Fibroblast of the aortic adventitia (primary cell): Measurements from ENCODE around the gene CA10. TPM values are rescaled to one million over a fixed set of nuclear protein-coding genes. Genes with fewer than 3 reads are reported as not detected.

Experiments used
- DNase-seq: peaks from one replicate; pipeline ENCODE4 v3.0.0-alpha.2; 2010; ENCODE audit warnings: low read depth
- H3K4me3 ChIP-seq: 2 replicates; pipeline ENCODE4 v1.5.1; 2011; ENCODE audit warnings: low read depth, mild to moderate bottlenecking, control low read depth, low read length, moderate library complexity
- CTCF ChIP-seq: IDR thresholded peaks from 2 replicates; pipeline ENCODE4 v1.5.1; 2011; ENCODE audit warnings: mild to moderate bottlenecking, low read length, control low read depth, inconsistent platforms; ENCODE audit not compliant: insufficient read depth
- total RNA-seq: library from RNA; depleted of rRNA; stranded (reverse); fragments of >200 nt; gene quantifications from 2 replicates; pipeline ENCODE4 v1.2.3, GENCODE V29; 2012; ENCODE audit warnings: low replicate concordance

The CA10 gene
- total RNA-seq, 1 donor = not detected

DNA sequence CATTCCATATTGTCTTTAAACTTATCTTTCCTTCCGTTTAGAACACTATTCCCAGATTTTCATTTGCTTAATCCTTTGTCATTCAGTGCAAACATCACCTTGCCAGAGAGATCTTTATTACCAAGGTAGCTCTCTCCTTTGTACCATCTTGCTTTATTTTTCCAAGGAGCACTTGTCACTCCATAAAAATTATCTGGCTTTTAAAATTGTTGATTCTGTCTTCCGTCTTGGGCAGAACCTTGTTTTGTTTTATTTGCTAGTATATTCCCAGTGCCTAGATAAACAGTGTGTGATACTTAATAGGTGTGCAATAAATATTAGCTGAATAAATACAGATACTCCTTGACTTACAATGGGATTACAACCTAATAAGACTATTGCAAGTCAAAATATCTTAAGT is 570.5 kb downstream of the CA10 start:
- no peak for DNase-seq
- H3K4me3 ChIP-seq = no peak overlapping the region
- no peak for TF ChIP-seq CTCF

DNA sequence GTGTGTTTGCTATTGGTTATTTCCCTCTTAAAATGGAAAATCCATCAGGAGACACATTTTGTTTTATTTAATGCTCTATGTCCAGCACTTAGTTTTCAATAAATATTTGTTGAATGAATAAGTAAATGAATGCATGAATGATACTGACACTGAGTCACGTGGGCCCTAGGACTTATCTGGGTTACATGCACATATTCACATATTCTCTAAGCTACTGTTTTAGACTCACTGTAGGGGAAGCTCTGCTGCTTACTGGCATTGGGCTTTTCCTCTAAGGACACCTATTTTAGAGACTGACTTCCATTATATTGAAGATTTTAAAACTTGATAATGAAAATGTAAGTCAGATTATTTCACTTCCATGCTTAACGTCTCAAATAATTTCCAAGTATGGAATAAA is 571.0 kb downstream of the CA10 start:
- H3K4me3 ChIP-seq = no peak overlapping the region
- no peak for TF ChIP-seq CTCF
- no peak for DNase-seq

GRCh38 chr17:51585514-51586104 is 572.9 kb downstream of the CA10 start:
- no peak for TF ChIP-seq CTCF
- no peak for DNase-seq
- no peak overlapping the region for H3K4me3 ChIP-seq

DNA sequence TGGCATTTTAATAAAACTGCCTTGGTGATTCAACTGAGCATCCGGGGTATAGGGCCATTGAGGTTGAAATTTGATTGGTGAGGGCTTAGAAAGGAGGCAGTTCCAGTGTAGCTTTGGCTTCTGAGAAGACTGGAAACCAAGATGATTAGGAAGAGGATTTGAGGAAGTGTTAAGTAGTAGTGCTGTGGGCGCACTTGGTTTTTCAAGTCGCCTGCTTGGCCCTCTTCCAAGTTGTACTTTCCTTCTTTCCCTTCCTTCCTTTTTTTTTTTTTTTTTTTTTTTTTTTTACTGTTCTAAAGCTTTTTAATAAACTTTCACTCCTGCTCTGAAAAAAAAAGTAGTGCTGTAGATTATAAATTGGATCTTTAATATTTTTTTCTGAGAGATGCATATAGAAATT is 577.6 kb downstream of the CA10 start:
- no peak for DNase-seq
- H3K4me3 ChIP-seq = no peak overlapping the region
- no peak for TF ChIP-seq CTCF
